Retina (tissue), 1 donor: ENCODE data around the gene EHD4.

Experiments used
- DNase-seq: peaks from one replicate; pipeline ENCODE4 v3.0.0-alpha.2; 2016

EHD4 gene

GRCh38 chr15:41933771-41934170, 38.6 kb downstream of the EHD4 start:
- no peak for DNase-seq

GRCh38 chr15:41933326-41933725, 39.0 kb downstream of the EHD4 start:
- DNase-seq: no peak

DNA sequence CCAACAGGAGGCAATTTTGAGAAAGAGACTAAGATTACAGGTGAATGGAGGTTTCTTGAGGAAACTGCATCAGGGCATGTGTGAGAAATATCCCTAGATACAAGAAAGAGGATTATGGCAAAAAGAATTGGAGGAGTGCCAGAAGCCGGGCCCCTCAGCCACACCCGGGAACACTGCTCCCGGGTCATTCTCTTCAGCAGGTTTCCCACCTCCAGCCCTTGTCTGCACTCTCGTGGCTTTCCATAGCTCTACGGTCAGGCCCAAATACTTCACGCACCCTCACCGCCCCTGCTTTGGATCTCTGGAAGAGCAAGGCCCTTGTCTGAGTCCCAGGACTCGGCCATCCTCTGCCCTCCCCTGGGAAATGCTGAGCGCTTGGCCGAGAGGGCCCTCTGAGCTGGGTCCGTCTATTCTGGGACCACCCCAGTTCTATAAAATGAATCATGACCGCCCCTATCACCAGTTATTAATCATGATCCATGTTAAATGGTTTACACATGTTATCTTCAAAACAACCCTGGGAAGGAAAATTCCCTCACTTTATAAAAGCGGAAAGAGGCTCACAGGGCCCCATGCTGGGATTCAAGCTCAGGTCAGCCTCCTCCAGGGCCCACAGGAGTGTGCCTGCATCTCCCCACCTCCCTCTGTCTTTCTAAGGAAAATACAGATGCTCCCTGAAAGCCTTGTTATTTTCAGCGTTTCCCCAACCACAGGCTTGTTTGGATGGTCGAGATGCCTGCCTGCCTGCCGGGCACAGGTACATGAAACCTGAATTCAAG, 39.7 kb downstream of the EHD4 start:
- DNase-seq: no peak

DNA sequence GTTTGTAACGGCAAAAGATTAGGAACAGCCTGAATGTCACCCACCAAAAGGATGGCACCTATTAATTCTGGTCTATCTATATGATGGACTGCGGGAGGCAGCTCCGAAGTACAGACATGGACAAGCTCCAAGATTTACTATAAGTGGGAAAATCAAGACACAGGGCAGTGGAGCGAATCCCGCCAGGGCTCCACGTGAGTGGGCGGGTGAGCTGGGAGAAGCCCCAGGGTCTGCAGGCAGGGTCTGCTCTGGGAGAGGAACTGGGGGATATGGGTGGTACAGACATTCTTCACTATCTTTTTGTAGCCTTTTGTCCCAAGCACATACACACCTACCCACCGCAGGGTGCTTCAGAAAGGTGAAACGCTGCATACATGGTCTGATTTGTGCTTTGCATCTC, 40.3 kb downstream of the EHD4 start:
- DNase-seq: no peak

GRCh38 chr15:41930867-41931222, 41.5 kb downstream of the EHD4 start:
- DNase-seq: no peak

- DNase-seq: no peak
Observed at GRCh38 chr15:41930221-41930866, 42.0 kb downstream of the EHD4 start.

- DNase-seq: no peak
Observed at GRCh38 chr15:41928637-41929620, 43.4 kb downstream of the EHD4 start.

GRCh38 chr15:41928100-41928499, 44.3 kb downstream of the EHD4 start:
- no peak for DNase-seq

DNA sequence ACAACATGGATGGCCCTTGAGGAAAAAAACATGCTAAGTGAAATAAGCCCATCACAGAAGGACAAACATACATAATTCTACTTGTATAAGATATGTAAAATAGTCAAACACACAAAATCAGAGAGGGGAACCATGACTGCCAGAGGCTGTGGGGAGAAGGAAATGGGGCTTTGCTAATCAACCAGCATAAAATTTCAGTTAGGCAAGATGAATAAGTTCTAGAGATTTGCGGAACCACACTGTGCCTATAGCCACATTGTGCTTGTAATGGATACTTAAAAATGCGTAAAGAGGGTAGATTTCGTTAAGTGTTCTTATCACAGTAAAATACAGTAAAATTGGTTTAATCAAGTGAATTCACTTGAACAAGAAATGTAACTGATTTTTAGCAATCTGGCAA, 44.8 kb downstream of the EHD4 start:
- DNase-seq: no peak

DNA sequence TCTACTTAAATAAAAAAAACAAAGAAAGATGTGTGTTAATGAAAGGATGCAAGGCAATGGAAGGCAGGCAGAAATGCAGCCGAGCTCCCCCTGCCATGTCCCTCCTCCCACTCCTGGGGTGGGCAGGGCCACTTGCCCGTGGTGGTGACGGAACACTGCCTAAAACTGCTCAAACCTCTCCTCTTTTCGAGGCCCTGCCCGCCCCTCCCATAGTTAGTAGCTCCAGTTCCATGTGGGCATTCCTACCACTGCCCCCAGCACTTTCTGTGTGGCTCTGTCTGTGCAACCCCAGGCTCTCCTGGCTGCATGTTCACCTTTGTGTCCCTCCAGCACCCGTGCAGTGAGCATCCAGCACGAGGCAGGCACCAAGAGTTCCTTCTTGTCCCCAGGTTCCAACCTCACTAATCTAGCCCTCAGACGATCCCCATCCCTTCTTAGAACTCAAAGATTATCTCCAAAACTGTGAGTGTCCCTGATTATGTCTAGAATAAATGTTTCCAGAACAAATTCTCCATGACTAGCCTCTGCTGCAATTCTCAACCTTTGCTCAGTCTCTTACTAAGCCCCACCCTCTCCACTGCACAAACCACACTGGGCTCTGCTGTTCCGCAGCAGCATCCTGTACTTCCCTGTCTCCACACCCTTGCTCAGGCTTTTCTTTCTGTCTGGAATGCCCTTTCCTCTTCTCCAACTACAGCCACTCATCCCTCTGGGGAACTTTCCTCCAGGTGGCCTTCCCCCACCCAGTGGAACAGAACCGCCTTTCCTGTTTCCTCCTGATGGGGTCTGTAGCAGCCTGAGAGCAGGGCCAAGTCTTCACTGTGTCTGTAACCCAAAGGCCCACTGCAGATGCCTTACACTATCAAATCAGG, 45.9 kb downstream of the EHD4 start:
- no peak for DNase-seq

DNA sequence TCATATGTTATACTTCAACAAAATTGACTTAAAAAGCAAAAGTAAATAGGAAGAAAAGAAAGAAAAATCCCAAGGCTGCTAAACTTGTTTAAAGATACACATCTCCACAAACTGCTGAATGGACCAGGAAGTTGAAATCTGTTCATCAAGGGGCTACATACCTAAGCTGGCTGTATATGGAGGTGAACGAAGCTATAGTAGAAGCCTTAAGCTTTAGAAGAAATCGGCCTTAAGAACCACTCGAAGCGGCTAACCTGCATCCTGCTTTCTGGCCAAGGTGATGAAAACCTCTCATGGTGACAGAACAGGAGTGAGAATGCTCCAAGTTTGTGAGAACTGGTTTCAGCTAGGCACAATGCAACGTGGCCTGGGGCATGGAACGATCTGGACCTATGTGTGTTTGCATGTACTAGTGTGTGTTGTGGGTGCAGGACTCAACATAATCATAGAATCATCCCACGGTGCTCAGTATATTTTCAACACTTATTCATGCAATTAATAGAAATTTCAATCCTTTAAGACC, 47.2 kb downstream of the EHD4 start:
- DNase-seq: no peak

GRCh38 chr15:41923401-41923997, 48.9 kb downstream of the EHD4 start:
- DNase-seq: no peak

DNA sequence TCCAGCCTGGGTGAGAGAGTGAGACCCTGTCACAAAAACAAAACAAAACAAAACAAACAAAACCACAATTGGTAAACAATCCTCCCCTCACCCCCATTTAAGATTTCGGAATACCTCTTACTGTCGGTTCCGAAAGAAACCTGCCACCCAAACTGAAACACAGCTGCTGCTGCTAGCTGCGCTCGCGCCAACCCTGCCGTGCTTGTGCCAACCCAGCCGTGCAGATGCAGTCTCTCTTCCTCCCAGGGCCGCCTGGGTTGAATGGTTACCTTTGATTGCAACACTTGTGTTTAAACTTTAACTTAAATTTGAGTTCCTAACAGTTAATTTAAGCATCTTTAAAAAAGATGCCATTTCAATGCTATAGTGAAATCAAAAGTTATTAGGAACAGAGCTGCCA, 50.0 kb downstream of the EHD4 start:
- no peak for DNase-seq

- DNase-seq: no peak
Observed at GRCh38 chr15:41921639-41922038, 50.7 kb downstream of the EHD4 start.

GRCh38 chr15:41921167-41921566, 51.2 kb downstream of the EHD4 start:
- DNase-seq: peak; percentile 49

GRCh38 chr15:41919954-41920538, 52.3 kb downstream of the EHD4 start:
- no peak for DNase-seq

GRCh38 chr15:41919201-41919820, 53.0 kb downstream of the EHD4 start:
- DNase-seq: no peak

GRCh38 chr15:41918506-41919126, 53.7 kb downstream of the EHD4 start:
- DNase-seq: no peak

- DNase-seq: no peak
Observed at GRCh38 chr15:41917767-41918430, 54.5 kb downstream of the EHD4 start.
